ENCODE data around the gene SEPTIN2. TPM values are rescaled to one million over a fixed set of nuclear protein-coding genes. Genes with fewer than 3 reads are reported as not detected.

The SEPTIN2 gene
- total and polyA plus RNA-seq, 2 donors from 2014 or later: 187 to 435 TPM

DNA sequence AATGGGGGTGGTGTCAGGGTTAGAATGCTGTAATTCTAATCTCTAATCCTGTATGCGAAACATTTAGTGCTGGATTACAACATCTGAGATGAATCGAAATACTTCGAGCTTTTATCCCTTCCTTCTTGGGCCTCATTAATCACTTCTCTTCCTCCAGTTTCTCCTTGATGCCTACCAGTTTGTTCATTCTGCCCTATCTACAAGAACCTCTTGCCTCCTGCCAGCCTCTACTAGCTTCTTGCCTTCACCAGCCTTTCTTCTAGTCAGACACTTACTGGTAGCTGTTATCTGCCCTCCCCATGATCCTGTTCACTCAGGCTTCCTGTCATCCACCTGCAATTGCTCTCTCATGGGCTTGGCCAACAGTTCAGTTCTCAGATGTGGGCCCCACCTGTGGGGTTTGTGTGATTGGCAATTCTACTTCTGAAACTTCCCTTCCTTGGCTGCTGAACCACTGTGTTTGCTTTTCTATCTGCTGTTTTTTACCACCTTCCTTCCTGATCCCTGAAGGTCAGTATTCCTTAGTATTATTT, 25.0 kb downstream of the SEPTIN2 start:
- H3K4me1 ChIP-seq (ENCODE audit: control insufficient read depth in 2 of 3, insufficient read depth in 2 of 3, low read depth in 1 of 3, low read length in 3 of 3): no peaks in the 10 kb centered on the region
- H3K4me3 ChIP-seq (ENCODE audit: low read length in 3 of 3): no peak overlapping the region
- intact Hi-C loops (cut with DNase I): no loop called here
- no peak overlapping the region for H3K27ac ChIP-seq (ENCODE audit: low read depth in 2 of 2, low read length in 2 of 2)
- no peak for DNase-seq
- peaks cover 9 to 71% (median 34%) of the 10 kb centered on the region in 3 donors for H3K36me3 ChIP-seq (ENCODE audit: control insufficient read depth in 2 of 3, insufficient read depth in 3 of 3, low read length in 3 of 3)
- no peaks in the 10 kb centered on the region for H3K27me3 ChIP-seq (ENCODE audit: control insufficient read depth, insufficient read depth, low read length)
- H3K9ac ChIP-seq (ENCODE audit: low read length in 3 of 3): no peak overlapping the region
- FAIRE-seq: no peak
- TF ChIP-seq, protein P1, sequence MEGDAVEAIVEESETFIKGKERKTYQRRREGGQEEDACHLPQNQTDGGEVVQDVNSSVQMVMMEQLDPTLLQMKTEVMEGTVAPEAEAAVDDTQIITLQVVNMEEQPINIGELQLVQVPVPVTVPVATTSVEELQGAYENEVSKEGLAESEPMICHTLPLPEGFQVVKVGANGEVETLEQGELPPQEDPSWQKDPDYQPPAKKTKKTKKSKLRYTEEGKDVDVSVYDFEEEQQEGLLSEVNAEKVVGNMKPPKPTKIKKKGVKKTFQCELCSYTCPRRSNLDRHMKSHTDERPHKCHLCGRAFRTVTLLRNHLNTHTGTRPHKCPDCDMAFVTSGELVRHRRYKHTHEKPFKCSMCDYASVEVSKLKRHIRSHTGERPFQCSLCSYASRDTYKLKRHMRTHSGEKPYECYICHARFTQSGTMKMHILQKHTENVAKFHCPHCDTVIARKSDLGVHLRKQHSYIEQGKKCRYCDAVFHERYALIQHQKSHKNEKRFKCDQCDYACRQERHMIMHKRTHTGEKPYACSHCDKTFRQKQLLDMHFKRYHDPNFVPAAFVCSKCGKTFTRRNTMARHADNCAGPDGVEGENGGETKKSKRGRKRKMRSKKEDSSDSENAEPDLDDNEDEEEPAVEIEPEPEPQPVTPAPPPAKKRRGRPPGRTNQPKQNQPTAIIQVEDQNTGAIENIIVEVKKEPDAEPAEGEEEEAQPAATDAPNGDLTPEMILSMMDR (IDR thresholded peaks at IDR 0.05; ENCODE audit: borderline replicate concordance, extremely low read depth, insufficient read depth): no peak
- no peaks in the 10 kb centered on the region for H3K9me3 ChIP-seq (ENCODE audit: control insufficient read depth in 2 of 3, insufficient read depth in 1 of 3, low read length in 3 of 3)

DNA sequence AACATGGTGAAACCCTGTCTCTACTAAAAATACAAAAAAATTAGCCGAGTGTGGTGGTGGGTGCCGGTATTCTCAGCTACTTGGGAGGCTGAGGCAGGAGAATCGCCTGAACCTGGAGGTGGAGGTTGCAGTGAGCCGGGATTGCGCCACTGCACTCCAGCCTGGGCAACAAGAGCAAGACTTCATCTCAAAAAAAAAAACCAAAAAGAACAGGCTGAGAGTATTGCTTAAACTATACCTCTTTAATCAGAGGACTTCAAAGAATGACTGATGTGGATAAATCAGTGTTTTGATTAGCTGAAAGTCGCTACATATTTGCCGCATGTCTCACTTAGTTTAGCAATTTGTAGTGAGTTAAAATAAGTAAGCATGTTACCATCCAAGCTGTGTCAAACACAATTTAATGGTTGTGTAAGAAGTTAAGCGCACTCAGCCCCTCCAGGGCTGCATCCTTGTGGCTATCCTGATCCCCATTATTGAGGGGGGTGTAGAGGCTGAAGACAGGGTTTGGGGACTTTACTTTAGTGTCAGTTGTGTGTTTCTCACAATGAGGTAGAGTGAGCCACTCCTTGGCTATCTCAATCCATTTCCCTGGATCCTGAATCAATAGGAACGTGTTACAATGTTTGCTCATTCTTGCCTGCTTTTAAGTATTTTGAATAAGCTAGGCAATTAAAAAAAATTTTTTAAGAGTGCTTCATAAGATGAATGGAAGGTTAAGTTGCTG, 29.4 kb downstream of the SEPTIN2 start:
- intact Hi-C loops (cut with DNase I): no loop called here
- Histone ChIP-seq H3K36me3 (ENCODE audit: control insufficient read depth in 2 of 3, insufficient read depth in 3 of 3, low read length in 3 of 3) (peaks cover 6 to 76% (median 42%) of the 10 kb centered on the region in 3 donors), H3K9me3 (ENCODE audit: control insufficient read depth in 2 of 3, insufficient read depth in 1 of 3, low read length in 3 of 3) (no peaks in the 10 kb centered on the region), H3K27ac (ENCODE audit: low read depth in 2 of 2, low read length in 2 of 2) (no peak overlapping the region), H3K9ac (ENCODE audit: low read length in 3 of 3) (no peak overlapping the region), H3K4me3 (ENCODE audit: low read length in 3 of 3) (no peak overlapping the region), H3K27me3 (ENCODE audit: control insufficient read depth, insufficient read depth, low read length) (no peaks in the 10 kb centered on the region), H3K4me1 (ENCODE audit: control insufficient read depth in 2 of 3, insufficient read depth in 2 of 3, low read depth in 1 of 3, low read length in 3 of 3) (no peaks in the 10 kb centered on the region)
- DNase-seq (no peak), FAIRE-seq (no peak)
- TF ChIP-seq, protein P1 (IDR thresholded peaks at IDR 0.05; ENCODE audit: borderline replicate concordance, extremely low read depth, insufficient read depth): no peak

DNA sequence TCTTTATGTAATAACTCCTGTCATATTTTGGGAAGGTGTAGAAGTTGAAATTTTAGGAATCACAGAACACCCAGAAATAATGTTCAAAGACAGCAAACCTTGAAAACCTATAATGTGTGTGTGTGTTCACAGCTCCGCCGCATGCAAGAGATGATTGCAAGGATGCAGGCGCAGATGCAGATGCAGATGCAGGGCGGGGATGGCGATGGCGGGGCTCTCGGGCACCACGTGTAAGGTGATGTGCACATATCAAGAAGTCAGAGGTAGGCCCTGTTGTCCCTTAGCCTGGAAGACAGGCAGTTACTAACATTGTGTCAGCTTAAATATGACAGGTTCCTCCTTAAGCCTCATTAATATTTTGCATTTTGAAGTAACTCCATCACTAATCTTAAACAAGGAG, 34.2 kb downstream of the SEPTIN2 start:
- Histone ChIP-seq H3K27ac (ENCODE audit: low read depth in 2 of 2, low read length in 2 of 2) (no peak overlapping the region), H3K9ac (ENCODE audit: low read length in 3 of 3) (no peak overlapping the region), H3K4me1 (ENCODE audit: control insufficient read depth in 2 of 3, insufficient read depth in 2 of 3, low read depth in 1 of 3, low read length in 3 of 3) (peaks cover 8 to 31% (median 17%) of the 10 kb centered on the region in 3 donors), H3K36me3 (ENCODE audit: control insufficient read depth in 2 of 3, insufficient read depth in 3 of 3, low read length in 3 of 3) (peaks cover 10 to 54% (median 28%) of the 10 kb centered on the region in 3 donors), H3K4me3 (ENCODE audit: low read length in 3 of 3) (no peak overlapping the region), H3K9me3 (ENCODE audit: control insufficient read depth in 2 of 3, insufficient read depth in 1 of 3, low read length in 3 of 3) (no peaks in the 10 kb centered on the region), H3K27me3 (ENCODE audit: control insufficient read depth, insufficient read depth, low read length) (no peaks in the 10 kb centered on the region)
- TF ChIP-seq, protein P1 (IDR thresholded peaks at IDR 0.05; ENCODE audit: borderline replicate concordance, extremely low read depth, insufficient read depth): no peak
- intact Hi-C loops (cut with DNase I): no loop called here
- DNase-seq: no peak
- FAIRE-seq: no peak
